NCI-H187 (cell line): ENCODE data around the gene AZU1.

ENCODE experiments used
- DNase-seq, 2 experiments: peaks; one replicate each; lab custom pipeline; 2025; lab: John Stamatoyannopoulos, UW

AZU1 gene

GRCh38 chr19:855566-856120, 28.0 kb downstream of the AZU1 start:
- no peak for DNase-seq

GRCh38 chr19:858284-858683, 30.6 kb downstream of the AZU1 start:
- DNase-seq, result no peak

- DNase-seq, result no peak
Observed at GRCh38 chr19:858868-859843, 31.5 kb downstream of the AZU1 start, which contains the start of gene CFD. Gene CFD (plus strand): TSS chr19:859664. CDS start chr19:859690, 26 bp downstream.

GRCh38 chr19:861141-861755, 33.6 kb downstream of the AZU1 start:
- no peak for DNase-seq

GRCh38 chr19:861756-862580, 34.3 kb downstream of the AZU1 start:
- DNase-seq, result peak; percentile 38 to 72

GRCh38 chr19:862581-863314, 35.1 kb downstream of the AZU1 start:
- DNase-seq, result peak; percentile 24 to 45

- DNase-seq, result no peak
Observed at GRCh38 chr19:863315-863620, 35.6 kb downstream of the AZU1 start.

- DNase-seq, result no peak
Observed at GRCh38 chr19:866769-867300, 39.2 kb downstream of the AZU1 start.

- DNase-seq, result no peak
Observed at GRCh38 chr19:867301-867793, 39.7 kb downstream of the AZU1 start.

GRCh38 chr19:867855-868457, 40.3 kb downstream of the AZU1 start:
- no peak for DNase-seq

GRCh38 chr19:868458-869244, 41.0 kb downstream of the AZU1 start:
- DNase-seq, result no peak

GRCh38 chr19:869245-870177, 41.9 kb downstream of the AZU1 start:
- DNase-seq, result no peak

- DNase-seq, result no peak
Observed at GRCh38 chr19:870314-870713, 42.7 kb downstream of the AZU1 start.

- no peak for DNase-seq
Observed at GRCh38 chr19:870963-871401, 43.3 kb downstream of the AZU1 start.

- DNase-seq, result no peak
Observed at GRCh38 chr19:871446-872265, 44.0 kb downstream of the AZU1 start.

GRCh38 chr19:872266-872951, 44.8 kb downstream of the AZU1 start:
- DNase-seq, result no peak

- DNase-seq, result no peak
Observed at GRCh38 chr19:873084-873483, 45.4 kb downstream of the AZU1 start.
